Esophagus squamous epithelium (tissue), 4 donors: Measurements from ENCODE around the gene SLC10A2.

Source experiments
- POLR2A ChIP-seq, 4 donors: fragments of 450-650 bp; IDR thresholded peaks; one replicate each; pipeline ENCODE4 v1.6.1; 2017; ENCODE audit warnings: antibody characterized with exemption in 4 of 4, mild to moderate bottlenecking in 4 of 4, moderate library complexity in 3 of 4
- TF ChIP-seq, protein P1 (sequence below), 6 experiments: fragments of 450-650 bp in 4 of 6; fragments of 200-600 bp in 2 of 6; sonication (generic) in 2 of 6; IDR thresholded peaks; one replicate each; pipeline ENCODE4 v1.5.1; 2016 to 2019; ENCODE audit warnings: antibody characterized with exemption in 6 of 6, mild to moderate bottlenecking in 4 of 6, moderate library complexity in 4 of 6

DNA sequence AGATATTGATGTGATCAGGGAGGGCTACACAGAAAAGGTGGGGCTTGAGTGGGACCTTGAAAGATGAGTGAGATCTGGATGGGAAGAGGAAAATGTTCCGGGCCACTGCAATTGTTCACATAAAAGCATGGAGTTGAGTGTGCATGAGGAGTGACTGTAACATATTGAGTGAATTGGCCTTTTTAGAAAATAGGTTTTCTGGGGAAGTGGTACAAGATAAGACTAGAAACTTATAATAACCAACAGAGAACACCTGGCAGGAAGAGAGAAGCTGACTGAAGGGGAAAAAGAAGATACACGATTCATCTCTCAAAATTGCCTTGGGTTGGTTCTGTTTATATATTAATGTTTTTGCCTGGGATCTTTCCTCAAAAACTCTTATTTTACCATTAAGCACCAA is 32.2 kb downstream of the SLC10A2 start:
- TF ChIP-seq, protein P1, sequence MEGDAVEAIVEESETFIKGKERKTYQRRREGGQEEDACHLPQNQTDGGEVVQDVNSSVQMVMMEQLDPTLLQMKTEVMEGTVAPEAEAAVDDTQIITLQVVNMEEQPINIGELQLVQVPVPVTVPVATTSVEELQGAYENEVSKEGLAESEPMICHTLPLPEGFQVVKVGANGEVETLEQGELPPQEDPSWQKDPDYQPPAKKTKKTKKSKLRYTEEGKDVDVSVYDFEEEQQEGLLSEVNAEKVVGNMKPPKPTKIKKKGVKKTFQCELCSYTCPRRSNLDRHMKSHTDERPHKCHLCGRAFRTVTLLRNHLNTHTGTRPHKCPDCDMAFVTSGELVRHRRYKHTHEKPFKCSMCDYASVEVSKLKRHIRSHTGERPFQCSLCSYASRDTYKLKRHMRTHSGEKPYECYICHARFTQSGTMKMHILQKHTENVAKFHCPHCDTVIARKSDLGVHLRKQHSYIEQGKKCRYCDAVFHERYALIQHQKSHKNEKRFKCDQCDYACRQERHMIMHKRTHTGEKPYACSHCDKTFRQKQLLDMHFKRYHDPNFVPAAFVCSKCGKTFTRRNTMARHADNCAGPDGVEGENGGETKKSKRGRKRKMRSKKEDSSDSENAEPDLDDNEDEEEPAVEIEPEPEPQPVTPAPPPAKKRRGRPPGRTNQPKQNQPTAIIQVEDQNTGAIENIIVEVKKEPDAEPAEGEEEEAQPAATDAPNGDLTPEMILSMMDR (IDR thresholded peaks at IDR 0.05): no peak
- TF ChIP-seq POLR2A (IDR thresholded peaks at IDR 0.05): no peak
